Adrenal gland (tissue), 12 donors: ENCODE results near the gene STEAP1B. TPM values are rescaled to one million over a fixed set of nuclear protein-coding genes. Genes with fewer than 3 reads are reported as not detected.

Source experiments
- DNase-seq, 7 donors: peaks; one replicate each; pipeline ENCODE4 v3.0.0-alpha.2; 2019 to 2020
- H3K27ac ChIP-seq, 5 donors: fragments of 200-600 bp; sonication (generic) in 4 of 5; 1 replicate in 3 of 5; 2 replicates in 2 of 5; pipeline versions ENCODE4 v1.5.1 to v1.8.0; 2016 to 2020; ENCODE audit warnings: mild to moderate bottlenecking in 1 of 5
- H3K27me3 ChIP-seq: fragments of 200-600 bp; 2 replicates; pipeline ENCODE4 v1.8.0; 2021
- H3K36me3 ChIP-seq, 2 donors: fragments of 200-600 bp; replicated peaks in 1 of 2; 1 replicate in 1 of 2; 2 replicates in 1 of 2; pipeline versions ENCODE4 v1.5.1 to v1.8.0; 2018 to 2022
- H3K4me1 ChIP-seq, 2 donors: fragments of 200-600 bp; replicated peaks in 1 of 2; 1 replicate in 1 of 2; 2 replicates in 1 of 2; pipeline versions ENCODE4 v1.5.1 to v1.8.0; 2018 to 2021
- H3K4me3 ChIP-seq, 4 donors: fragments of 200-600 bp; sonication (generic) in 3 of 4; one replicate each; pipeline ENCODE4 v1.5.1; 2016 to 2018
- H3K9me3 ChIP-seq, 3 donors: fragments of 200-600 bp; sonication (generic) in 1 of 3; replicated peaks in 1 of 3; 1 replicate in 2 of 3; 2 replicates in 1 of 3; pipeline versions ENCODE4 v1.5.1 to v1.8.0; 2016 to 2021
- POLR2A ChIP-seq, 2 donors: fragments of 450-650 bp; IDR thresholded peaks; one replicate each; pipeline ENCODE4 v1.6.1; 2017; ENCODE audit warnings: antibody characterized with exemption in 2 of 2, mild to moderate bottlenecking in 2 of 2, moderate library complexity in 1 of 2
- WGBS, 4 donors: extraction: QIAGEN DNeasy Blood & Tissue Kit in 2 of 4; methylation state at CpG; one replicate each; pipeline versions ENCODE4 v1.1.5 to v1.1.7; 2013 to 2017; 5-methylcytosine and 5-hydroxymethylcytosine counted together
- intact Hi-C, 2 donors: fragments of 100-400 bp; cut with DNase I; formaldehyde crosslinking; loops; one replicate each; pipeline versions ENCODE4 v1.14.1 to v1.15.0; 2022 to 2023
- polyA plus RNA-seq, 3 donors: library from polyadenylated mRNA; stranded (reverse); fragments of 200-250 nt in 2 of 3; fragments of 350-450 nt in 1 of 3; fragmentation: Illumina TruSeq in 1 of 3; extraction: RNeasy Lipid Tissue Mini Kit (QIAGEN cat#74804) in 1 of 3; gene quantifications; one replicate each; pipeline ENCODE4 v1.2.3, GENCODE V29; 2013 to 2014
- total RNA-seq, 9 donors: library from RNA; depleted of rRNA in 4 of 9; stranded (reverse); fragments of >200 nt in 4 of 9; fragments of 120-200 nt in 1 of 9; fragmentation: NEBNext Ultra II Directional in 1 of 9; extraction: Animal tissue kit (Norgen Biotek cat#: 25700) in 1 of 9; gene quantifications; one replicate each; pipeline versions ENCODE4 v1.1.0 to v1.2.4, GENCODE V29; 2013 to 2023
- TF ChIP-seq, protein P1 (sequence below), 6 experiments: fragments of 450-650 bp in 4 of 6; fragments of 200-600 bp in 2 of 6; sonication (generic) in 1 of 6; IDR thresholded peaks; 1 replicate in 5 of 6; 2 replicates in 1 of 6; pipeline versions ENCODE4 v1.5.1 to v1.8.0; 2016 to 2021; ENCODE audit warnings: antibody characterized with exemption in 6 of 6, mild to moderate bottlenecking in 2 of 6, moderate library complexity in 1 of 6
- donor health status: healthy with polysubstance abuse.
- donor health status: Bipolar disorder and iron deficiency.
- donor health status: DM: yes; HTN: yes; CAD: no.
- donor health status: DM: no; HTN: no; CAD: no.
- donor health status: DM: no; HTN: no; CAD: no.
- donor health status: DM: yes; HTN: yes; CAD: no.

Gene STEAP1B
- total and polyA plus RNA-seq, 12 donors = 0.20 to 2.1 (median 0.79) TPM; not detected in 2

DNA sequence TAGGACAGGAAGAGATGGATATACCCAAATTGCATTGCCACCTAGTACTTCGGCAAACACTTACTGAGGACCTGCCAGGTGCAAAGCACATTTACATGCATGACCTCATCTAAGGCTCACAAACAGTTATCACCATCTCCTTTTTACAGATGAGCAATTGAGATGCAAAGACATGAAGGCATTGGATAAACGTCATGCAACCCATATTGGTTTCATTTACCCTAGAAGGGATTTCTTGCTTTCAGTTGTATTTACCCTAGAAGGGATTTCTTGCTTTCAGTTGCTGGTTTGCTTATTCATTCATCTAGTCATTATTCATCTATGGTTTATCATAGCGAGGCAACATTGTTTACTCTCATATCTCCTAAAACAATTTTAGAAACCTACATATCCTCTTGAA lies 52.2 kb downstream of the STEAP1B start:
- peaks cover 0 to 4% of the 10 kb centered on the region in 2 donors for H3K4me1 ChIP-seq
- no peak for DNase-seq
- H3K4me3 ChIP-seq = no peak overlapping the region
- no peaks in the 10 kb centered on the region for H3K9me3 ChIP-seq
- no peak overlapping the region for H3K27ac ChIP-seq
- 81 to 88% (median 85%) methylated on average over 3 of the region's 3 CpGs for WGBS, 4 donors
- TF ChIP-seq POLR2A (IDR thresholded peaks at IDR 0.05) = no peak
- TF ChIP-seq, protein P1, sequence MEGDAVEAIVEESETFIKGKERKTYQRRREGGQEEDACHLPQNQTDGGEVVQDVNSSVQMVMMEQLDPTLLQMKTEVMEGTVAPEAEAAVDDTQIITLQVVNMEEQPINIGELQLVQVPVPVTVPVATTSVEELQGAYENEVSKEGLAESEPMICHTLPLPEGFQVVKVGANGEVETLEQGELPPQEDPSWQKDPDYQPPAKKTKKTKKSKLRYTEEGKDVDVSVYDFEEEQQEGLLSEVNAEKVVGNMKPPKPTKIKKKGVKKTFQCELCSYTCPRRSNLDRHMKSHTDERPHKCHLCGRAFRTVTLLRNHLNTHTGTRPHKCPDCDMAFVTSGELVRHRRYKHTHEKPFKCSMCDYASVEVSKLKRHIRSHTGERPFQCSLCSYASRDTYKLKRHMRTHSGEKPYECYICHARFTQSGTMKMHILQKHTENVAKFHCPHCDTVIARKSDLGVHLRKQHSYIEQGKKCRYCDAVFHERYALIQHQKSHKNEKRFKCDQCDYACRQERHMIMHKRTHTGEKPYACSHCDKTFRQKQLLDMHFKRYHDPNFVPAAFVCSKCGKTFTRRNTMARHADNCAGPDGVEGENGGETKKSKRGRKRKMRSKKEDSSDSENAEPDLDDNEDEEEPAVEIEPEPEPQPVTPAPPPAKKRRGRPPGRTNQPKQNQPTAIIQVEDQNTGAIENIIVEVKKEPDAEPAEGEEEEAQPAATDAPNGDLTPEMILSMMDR (IDR thresholded peaks at IDR 0.05) = no peak
- intact Hi-C loops = no loop called here
- no peaks in the 10 kb centered on the region for H3K36me3 ChIP-seq
- no peaks in the 10 kb centered on the region for H3K27me3 ChIP-seq

DNA sequence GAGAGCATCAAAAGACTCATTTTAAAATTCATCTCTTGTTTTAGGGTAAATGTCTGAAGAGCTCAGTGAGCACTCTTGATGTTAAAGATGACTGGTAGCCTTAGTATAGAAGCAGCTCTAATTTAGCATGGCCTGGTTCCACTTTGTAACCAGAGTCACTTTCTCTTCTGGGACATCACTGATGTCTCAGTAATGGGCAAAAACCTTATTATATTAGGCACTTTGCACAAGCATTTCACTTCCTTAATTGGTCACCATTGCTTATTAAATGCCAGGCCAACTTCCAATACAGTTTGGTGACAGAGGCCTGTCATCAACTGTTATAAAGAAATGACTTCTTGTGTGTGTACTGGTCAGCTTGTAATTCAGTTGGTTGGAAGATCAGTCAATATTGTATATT lies 53.0 kb downstream of the STEAP1B start:
- H3K27ac ChIP-seq = no peak overlapping the region
- intact Hi-C loops = no loop called here

DNA sequence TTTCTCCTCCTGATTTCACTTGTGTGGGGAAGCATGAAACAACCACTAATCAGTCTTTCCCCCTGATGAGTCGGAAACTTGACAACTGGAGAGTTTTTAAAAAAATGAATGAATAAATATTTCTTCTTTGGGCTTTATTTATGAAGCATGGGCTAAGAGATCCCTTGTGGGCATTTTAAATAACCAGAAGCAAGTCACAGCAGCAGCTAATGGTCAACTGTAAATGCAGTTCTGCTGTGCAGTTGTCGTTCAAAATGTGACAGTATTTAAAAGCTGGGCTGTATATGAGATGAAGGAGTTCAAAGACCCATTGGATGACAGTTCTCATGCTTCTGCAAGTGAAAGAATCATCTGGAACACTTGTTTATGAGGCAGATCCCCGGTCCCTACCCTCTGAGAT lies 54.1 kb downstream of the STEAP1B start:
- TF ChIP-seq POLR2A (IDR thresholded peaks at IDR 0.05) = no peak
- TF ChIP-seq, protein P1 (IDR thresholded peaks at IDR 0.05) = no peak
- 72 to 79% (median 75%) methylated on average over 3 of the region's 3 CpGs for WGBS, 4 donors
- H3K4me1 ChIP-seq = no peaks in the 10 kb centered on the region
- H3K4me3 ChIP-seq = no peak overlapping the region
- no peaks in the 10 kb centered on the region for H3K36me3 ChIP-seq
- no peak for DNase-seq
- peak overlapping the region in 2 of 5 donors; percentile 42 to 46 for H3K27ac ChIP-seq
- no peaks in the 10 kb centered on the region for H3K9me3 ChIP-seq
- intact Hi-C loops = no loop called here
- H3K27me3 ChIP-seq = no peaks in the 10 kb centered on the region

More for the DNA sequence above, 53.0 kb downstream of the STEAP1B start:
- Histone ChIP-seq H3K9me3 (no peaks in the 10 kb centered on the region), H3K36me3 (no peaks in the 10 kb centered on the region), H3K4me3 (no peak overlapping the region), H3K27me3 (no peaks in the 10 kb centered on the region), H3K4me1 (no peaks in the 10 kb centered on the region)
- no peak for TF ChIP-seq POLR2A (IDR thresholded peaks at IDR 0.05)
- TF ChIP-seq, protein P1 (IDR thresholded peaks at IDR 0.05) = no peak
- no peak for DNase-seq

DNA sequence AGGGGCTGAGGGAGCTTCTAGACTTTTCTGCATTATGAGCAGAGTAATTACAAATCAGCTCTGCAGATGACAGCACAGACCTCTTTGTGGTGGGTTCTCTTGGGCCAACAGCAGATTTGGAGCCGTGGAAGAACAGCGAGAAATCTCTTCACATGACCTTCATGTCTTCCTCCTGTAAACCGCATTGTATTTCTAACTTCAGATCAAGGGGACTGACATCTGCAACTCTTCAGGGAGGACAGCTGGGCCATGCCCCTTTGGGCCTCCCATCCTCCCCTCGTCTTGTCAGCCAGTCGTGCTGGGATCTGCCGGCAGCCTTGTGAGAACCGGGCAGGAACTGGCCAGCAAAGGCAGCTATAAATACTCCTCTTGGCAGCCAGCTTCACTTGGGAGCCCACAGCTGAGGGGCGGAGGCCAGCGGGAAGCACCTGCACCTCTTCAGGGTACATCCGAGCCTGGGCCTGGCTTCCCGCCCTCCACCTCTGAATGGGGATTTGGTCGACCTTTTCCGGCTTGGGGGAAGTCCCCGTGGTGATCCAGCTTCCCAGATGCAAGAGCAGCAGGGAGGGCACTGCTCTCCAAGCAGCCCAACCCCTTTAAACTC lies 54.7 kb downstream of the STEAP1B start:
- Histone ChIP-seq H3K9me3 (no peaks in the 10 kb centered on the region), H3K4me1 (no peaks in the 10 kb centered on the region), H3K27ac (peak overlapping the region in 2 of 5 donors; percentile 42 to 46), H3K36me3 (no peaks in the 10 kb centered on the region), H3K27me3 (no peaks in the 10 kb centered on the region), H3K4me3 (no peak overlapping the region)
- TF ChIP-seq, protein P1 (IDR thresholded peaks at IDR 0.05) = no peak
- TF ChIP-seq POLR2A (IDR thresholded peaks at IDR 0.05) = no peak
- intact Hi-C loops = no loop called here
- peak; percentile 39 to 80 (median 43) for DNase-seq
- 27 to 33% (median 32%) methylated on average over 6 to 14 of the region's 14 CpGs for WGBS, 4 donors
